ENCODE data around the gene OR4E1. TPM values are rescaled to one million over a fixed set of nuclear protein-coding genes. Genes with fewer than 3 reads are reported as not detected.

The OR4E1 gene, protein sequence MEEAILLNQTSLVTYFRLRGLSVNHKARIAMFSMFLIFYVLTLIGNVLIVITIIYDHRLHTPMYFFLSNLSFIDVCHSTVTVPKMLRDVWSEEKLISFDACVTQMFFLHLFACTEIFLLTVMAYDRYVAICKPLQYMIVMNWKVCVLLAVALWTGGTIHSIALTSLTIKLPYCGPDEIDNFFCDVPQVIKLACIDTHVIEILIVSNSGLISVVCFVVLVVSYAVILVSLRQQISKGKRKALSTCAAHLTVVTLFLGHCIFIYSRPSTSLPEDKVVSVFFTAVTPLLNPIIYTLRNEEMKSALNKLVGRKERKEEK
- 0.03 and 0.44 TPM in 2 replicates for total RNA-seq
- not detected in 2 replicates for polyA plus RNA-seq

DNA sequence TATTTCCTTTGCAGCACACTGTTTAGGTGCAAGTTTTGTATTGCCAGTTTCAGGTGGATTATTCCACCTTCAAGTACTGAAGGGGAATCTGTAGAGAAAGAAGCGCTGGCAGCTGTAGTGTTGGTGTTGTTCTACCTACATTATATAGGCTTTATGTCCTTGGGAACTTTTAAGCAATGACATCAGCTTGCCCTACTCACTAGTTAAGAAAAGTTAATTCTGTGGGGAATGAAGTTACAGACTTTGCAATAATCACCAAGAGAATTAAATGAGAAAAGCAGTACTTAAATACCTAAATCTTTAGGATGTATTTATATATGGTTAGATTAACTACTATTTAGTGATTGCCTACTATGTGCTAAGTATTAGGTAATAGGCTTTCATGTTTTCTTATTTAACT is at the start of gene OR4E1:
Gene OR4E1 (minus strand): TSS at position 101 of the 400 bp plus-strand sequence. CDS start 2,883 bp downstream, outside the sequence.
- no peak for DNase-seq (ENCODE audit: low spot score)
- H3K9me3 ChIP-seq (ENCODE audit: low read depth): no peaks in the 10 kb centered on the region
- no peak within 1 kb of the TSS for H3K27ac ChIP-seq
- TF ChIP-seq, protein P1, sequence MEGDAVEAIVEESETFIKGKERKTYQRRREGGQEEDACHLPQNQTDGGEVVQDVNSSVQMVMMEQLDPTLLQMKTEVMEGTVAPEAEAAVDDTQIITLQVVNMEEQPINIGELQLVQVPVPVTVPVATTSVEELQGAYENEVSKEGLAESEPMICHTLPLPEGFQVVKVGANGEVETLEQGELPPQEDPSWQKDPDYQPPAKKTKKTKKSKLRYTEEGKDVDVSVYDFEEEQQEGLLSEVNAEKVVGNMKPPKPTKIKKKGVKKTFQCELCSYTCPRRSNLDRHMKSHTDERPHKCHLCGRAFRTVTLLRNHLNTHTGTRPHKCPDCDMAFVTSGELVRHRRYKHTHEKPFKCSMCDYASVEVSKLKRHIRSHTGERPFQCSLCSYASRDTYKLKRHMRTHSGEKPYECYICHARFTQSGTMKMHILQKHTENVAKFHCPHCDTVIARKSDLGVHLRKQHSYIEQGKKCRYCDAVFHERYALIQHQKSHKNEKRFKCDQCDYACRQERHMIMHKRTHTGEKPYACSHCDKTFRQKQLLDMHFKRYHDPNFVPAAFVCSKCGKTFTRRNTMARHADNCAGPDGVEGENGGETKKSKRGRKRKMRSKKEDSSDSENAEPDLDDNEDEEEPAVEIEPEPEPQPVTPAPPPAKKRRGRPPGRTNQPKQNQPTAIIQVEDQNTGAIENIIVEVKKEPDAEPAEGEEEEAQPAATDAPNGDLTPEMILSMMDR (IDR thresholded peaks at IDR 0.05; ENCODE audit: poor library complexity): no peak
- TF ChIP-seq EZH2 (IDR thresholded peaks at IDR 0.05; ENCODE audit: borderline replicate concordance) (no peak), EZH2phosphoT487 (IDR thresholded peaks at IDR 0.05; ENCODE audit: low read depth, severe bottlenecking, unreplicated experiment) (no peak)
- H2AFZ ChIP-seq: no peak within 1 kb of the TSS
- no peaks in the 10 kb centered on the region for H4K20me1 ChIP-seq (ENCODE audit: insufficient read depth, poor library complexity, severe bottlenecking)
- H3K27me3 ChIP-seq: no peaks in the 10 kb centered on the region
- 100% methylated on average over 1 of the region's 1 CpG for WGBS (ENCODE audit: low lambda C conversion rate, missing lambda C conversion rate)
- no peaks in the 10 kb centered on the region for H3K36me3 ChIP-seq (replicated peaks; ENCODE audit: insufficient read depth, low read depth)
- H3K4me3 ChIP-seq: no peak within 1 kb of the TSS
- H3K4me1 ChIP-seq (ENCODE audit: insufficient read depth): no peaks in the 10 kb centered on the region
- no peaks in the 10 kb centered on the region for H3K79me2 ChIP-seq
- no peaks in the 10 kb centered on the region for H3K9me2 ChIP-seq (replicated peaks; ENCODE audit: insufficient read depth)
- H3K4me2 ChIP-seq: no peak within 1 kb of the TSS

DNA sequence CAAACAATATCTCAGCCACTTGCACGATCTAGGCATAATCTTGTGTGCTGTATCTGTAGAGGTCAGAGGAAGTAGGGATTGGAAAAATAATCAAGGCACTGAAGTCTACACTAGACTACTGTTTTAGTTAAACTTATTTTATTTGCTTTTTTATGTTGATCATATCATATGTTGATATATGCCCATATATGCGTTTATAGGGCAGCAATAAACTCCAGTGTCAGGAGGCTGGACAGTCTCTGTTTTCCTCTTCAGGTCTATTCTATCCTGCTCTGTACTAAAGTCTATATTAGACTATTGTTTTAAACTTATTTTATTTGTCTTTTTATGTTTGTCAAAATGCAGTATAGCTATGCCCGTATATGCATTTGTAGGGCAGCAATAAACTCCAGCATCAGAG is 47.9 kb upstream of the OR4E1 start:
- TF ChIP-seq, protein P1 (IDR thresholded peaks at IDR 0.05; ENCODE audit: poor library complexity): no peak
- TF ChIP-seq EZH2 (IDR thresholded peaks at IDR 0.05; ENCODE audit: borderline replicate concordance) (no peak), EZH2phosphoT487 (IDR thresholded peaks at IDR 0.05; ENCODE audit: low read depth, severe bottlenecking, unreplicated experiment) (no peak)
- Histone ChIP-seq H3K9me3 (ENCODE audit: low read depth) (no peaks in the 10 kb centered on the region), H3K79me2 (no peaks in the 10 kb centered on the region), H3K36me3 (replicated peaks; ENCODE audit: insufficient read depth, low read depth) (no peaks in the 10 kb centered on the region), H3K4me3 (no peak overlapping the region), H3K4me2 (no peak overlapping the region), H3K27me3 (no peaks in the 10 kb centered on the region), H4K20me1 (ENCODE audit: insufficient read depth, poor library complexity, severe bottlenecking) (no peaks in the 10 kb centered on the region), H3K4me1 (ENCODE audit: insufficient read depth) (no peaks in the 10 kb centered on the region), H3K9me2 (replicated peaks; ENCODE audit: insufficient read depth) (no peaks in the 10 kb centered on the region), H2AFZ (no peak overlapping the region), H3K27ac (no peak overlapping the region)
- WGBS (ENCODE audit: low lambda C conversion rate, missing lambda C conversion rate): 92% methylated on average over 3 of the region's 3 CpGs
- no peak for DNase-seq (ENCODE audit: low spot score)

DNA sequence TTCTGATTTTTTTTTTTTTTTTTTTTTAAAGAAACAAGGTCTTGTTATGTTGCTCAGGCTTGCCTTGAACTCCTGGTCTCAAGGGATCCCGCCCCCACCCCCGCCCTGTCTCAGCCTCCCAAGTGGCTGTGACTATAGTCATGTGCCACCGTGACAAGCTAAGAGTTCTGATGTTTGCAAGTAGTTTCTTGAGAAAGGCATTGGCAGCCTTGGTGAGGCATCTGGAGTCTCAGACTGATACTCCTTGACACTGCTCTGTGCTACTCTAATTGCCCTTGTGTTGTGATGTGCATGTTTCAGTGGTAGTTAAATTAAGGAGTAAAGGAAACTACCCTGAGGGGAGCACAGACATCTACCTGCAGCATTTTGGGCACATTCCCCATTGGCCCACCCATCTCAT is 46.2 kb upstream of the OR4E1 start:
- DNase-seq (ENCODE audit: low spot score): no peak
- Histone ChIP-seq H4K20me1 (ENCODE audit: insufficient read depth, poor library complexity, severe bottlenecking) (no peaks in the 10 kb centered on the region), H2AFZ (no peak overlapping the region), H3K9me2 (replicated peaks; ENCODE audit: insufficient read depth) (no peaks in the 10 kb centered on the region), H3K9me3 (ENCODE audit: low read depth) (no peaks in the 10 kb centered on the region), H3K27me3 (no peaks in the 10 kb centered on the region), H3K4me2 (no peak overlapping the region), H3K4me3 (no peak overlapping the region), H3K79me2 (no peaks in the 10 kb centered on the region), H3K27ac (no peak overlapping the region), H3K4me1 (ENCODE audit: insufficient read depth) (no peaks in the 10 kb centered on the region), H3K36me3 (replicated peaks; ENCODE audit: insufficient read depth, low read depth) (no peaks in the 10 kb centered on the region)
- 61% methylated on average over 3 of the region's 3 CpGs for WGBS (ENCODE audit: low lambda C conversion rate, missing lambda C conversion rate)
- TF ChIP-seq, protein P1 (IDR thresholded peaks at IDR 0.05; ENCODE audit: poor library complexity): no peak
- no peak for TF ChIP-seq EZH2 (IDR thresholded peaks at IDR 0.05; ENCODE audit: borderline replicate concordance)
- TF ChIP-seq EZH2phosphoT487 (IDR thresholded peaks at IDR 0.05; ENCODE audit: low read depth, severe bottlenecking, unreplicated experiment): no peak
